ENCODE results near the gene MYZAP.

The MYZAP gene

DNA sequence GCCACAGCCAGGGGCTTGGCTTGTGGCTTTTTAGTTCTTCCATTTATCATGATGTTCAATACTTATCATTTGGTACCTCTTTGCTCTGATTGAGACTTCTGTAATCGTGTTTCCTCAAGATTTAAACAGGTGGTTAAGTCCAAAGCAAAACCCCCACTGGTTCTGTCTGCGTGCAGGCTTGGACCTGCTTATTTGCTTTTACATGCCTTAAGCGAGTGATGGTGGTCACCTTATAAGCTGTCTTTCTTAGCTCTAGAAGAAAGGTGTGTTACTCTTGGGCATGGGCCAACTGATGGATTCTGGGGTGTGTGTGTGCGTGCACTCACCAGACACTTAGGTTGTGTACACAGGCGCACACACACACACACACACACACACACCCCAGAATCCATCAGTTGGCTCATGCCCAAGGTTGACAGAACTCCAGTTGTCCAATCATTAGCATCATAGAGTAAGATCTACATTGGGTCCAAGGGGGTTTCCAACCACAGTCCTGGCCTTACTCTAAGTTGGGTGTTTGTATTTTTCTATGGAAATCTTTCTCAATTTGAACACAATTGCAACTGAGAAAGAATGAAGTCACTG is 1.2 kb downstream of the MYZAP start:
- no peak for DNase-seq
- no peak overlapping the region for H3K27ac Mint-ChIP-seq
- H3K4me1 Mint-ChIP-seq, result peaks cover 16% of the 10 kb centered on the region
- peaks cover 28% of the 10 kb centered on the region for H3K27me3 Mint-ChIP-seq
- peak overlapping the region; percentile 21 for H3K4me3 Mint-ChIP-seq
- H3K9me3 Mint-ChIP-seq, result no peaks in the 10 kb centered on the region
- no peak for ATAC-seq
- no peaks in the 10 kb centered on the region for H3K36me3 Mint-ChIP-seq (ENCODE audit: low read depth)

DNA sequence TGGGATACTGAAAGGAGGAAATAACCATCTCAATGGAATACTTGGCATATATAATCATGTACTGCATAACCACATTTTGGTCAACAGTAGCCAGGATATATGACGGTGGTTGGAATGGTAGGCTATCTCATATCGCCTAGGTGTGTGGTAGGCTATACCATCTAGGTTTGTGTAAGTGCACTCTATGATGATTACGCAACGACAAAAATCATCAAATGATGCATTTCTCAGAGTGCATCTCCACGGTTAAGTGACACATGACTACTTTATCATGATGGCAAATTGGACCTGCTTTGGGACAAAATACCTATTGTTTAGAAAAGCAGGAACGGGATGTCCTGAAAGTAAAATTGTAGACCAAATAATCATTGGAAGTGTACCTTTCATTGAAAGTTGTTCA is 2.8 kb downstream of the MYZAP start:
- Mint-ChIP-seq H3K36me3 (ENCODE audit: low read depth) (no peaks in the 10 kb centered on the region), H3K27me3 (peaks cover 26% of the 10 kb centered on the region), H3K9me3 (no peaks in the 10 kb centered on the region), H3K4me3 (no peak overlapping the region), H3K4me1 (peaks cover 11% of the 10 kb centered on the region), H3K27ac (no peak overlapping the region)
- DNase-seq (no peak), ATAC-seq (no peak)

DNA sequence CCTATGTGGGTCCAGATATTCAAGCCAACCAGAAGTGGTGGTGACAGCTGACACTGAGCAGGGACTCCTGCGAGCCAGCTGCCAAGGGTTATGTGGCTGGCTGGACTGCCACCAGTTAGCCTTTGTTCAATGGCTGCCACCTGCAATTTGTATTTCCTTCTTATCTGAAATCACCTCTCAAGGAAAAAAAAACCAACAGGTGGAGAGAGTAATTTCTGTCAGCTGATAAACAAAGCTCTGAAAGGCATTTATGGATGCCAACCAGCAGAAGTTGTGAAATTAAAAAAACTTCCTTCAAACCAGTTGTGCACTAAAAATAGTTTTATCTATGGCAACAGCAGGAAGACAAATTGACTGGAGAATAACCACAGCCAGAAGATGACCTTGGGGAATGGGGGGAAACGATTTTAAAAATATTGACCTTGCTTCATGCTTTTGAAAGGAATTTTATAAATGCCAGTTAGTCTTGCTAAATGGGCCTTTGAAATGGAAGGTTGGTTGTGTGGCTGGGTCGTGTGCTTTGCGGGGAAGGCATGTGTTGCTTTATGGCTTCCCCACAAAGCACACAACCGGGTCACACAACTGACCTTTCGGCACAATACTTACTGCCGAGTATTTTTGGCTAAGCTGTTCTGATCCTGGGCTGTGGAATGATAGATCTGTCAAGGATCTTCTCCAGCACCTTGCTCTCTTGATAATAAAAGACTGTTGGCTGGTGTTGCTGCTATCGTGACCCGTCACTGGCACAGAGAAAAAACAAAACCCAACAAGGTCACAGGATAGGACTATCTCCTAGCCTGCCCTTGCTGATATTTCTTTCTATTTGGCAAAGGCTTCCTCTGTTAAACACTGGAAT is 3.5 kb downstream of the MYZAP start:
- ATAC-seq, result no peak
- no peak overlapping the region for H3K27ac Mint-ChIP-seq
- DNase-seq, result no peak
- no peaks in the 10 kb centered on the region for H3K36me3 Mint-ChIP-seq (ENCODE audit: low read depth)
- H3K4me3 Mint-ChIP-seq, result no peak overlapping the region
- peaks cover 20% of the 10 kb centered on the region for H3K27me3 Mint-ChIP-seq
- peaks cover 10% of the 10 kb centered on the region for H3K4me1 Mint-ChIP-seq
- H3K9me3 Mint-ChIP-seq, result no peaks in the 10 kb centered on the region

DNA sequence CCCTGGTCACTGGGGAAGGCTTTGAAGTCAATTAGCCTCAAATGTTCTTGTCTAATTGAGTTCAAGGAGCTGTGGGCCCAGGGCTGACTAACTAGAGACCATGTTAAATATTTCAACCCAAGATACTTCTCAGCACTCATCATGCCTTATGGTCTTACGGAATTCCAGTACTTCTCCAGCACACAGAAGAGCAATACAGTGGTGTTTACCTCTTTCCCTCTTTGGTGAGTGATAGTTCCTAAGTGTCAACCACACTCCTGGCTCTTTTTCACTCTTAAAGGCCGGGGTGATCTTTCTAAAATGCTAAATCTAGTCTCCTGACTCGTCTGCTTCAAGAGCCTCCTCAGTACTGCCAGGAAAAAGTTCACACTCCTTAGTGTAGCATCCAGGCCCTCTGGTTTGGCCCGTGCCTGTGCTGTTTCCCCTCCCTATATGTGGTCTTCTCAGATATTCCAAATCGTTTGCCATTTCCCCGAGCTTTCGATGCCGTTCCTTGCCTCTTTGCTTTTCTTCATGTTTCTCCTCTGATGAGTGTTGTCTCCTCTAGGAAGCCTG is 4.7 kb downstream of the MYZAP start:
- no peaks in the 10 kb centered on the region for H3K36me3 Mint-ChIP-seq (ENCODE audit: low read depth)
- no peaks in the 10 kb centered on the region for H3K9me3 Mint-ChIP-seq
- no peak overlapping the region for H3K4me3 Mint-ChIP-seq
- ATAC-seq (no peak), DNase-seq (no peak)
- H3K27me3 Mint-ChIP-seq, result peaks cover 10% of the 10 kb centered on the region
- H3K27ac Mint-ChIP-seq, result no peak overlapping the region
- peaks cover 6% of the 10 kb centered on the region for H3K4me1 Mint-ChIP-seq

DNA sequence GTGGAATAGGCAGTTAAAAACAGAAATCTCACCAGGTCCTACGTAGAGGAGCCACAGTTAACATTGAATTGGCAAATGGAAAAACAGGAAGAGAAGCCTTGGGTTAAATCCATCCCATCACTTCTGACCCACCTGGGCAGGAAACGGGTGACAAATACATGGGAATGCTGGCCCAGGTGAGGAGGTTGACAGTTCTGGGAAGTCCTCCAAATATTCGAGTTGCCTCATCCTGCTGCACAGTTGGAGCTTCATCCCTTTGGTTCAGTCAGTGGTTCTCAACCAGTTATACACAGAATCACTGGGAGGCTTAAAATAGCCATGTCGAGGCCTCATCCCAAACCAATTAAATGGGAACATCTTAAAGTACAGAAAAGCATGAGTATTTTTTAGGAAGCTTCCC is 5.3 kb downstream of the MYZAP start:
- Mint-ChIP-seq H3K4me3 (no peak overlapping the region), H3K36me3 (ENCODE audit: low read depth) (no peaks in the 10 kb centered on the region), H3K27me3 (peaks cover 11% of the 10 kb centered on the region), H3K27ac (no peak overlapping the region), H3K4me1 (peaks cover 5% of the 10 kb centered on the region), H3K9me3 (no peaks in the 10 kb centered on the region)
- no peak for ATAC-seq
- DNase-seq, result no peak

DNA sequence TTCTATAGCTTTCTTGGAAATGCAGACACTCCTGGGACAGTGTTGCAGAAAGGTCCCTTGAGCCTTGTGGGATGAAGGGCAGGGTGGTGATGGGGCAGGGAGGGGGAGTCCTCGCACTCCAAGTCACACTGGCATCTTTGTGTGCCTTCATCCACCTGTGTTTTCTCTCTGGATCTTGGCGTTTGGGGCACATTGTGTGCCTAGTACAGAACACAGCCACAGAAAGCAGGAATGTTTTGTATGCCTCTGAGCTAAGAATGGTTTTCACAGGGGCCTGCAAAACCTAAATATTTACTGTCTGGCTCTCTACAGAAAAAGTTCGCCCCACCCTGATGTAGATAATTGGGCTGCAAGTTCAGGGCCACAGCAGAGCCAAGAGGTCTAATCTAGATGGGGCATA is 5.7 kb downstream of the MYZAP start:
- H3K27me3 Mint-ChIP-seq, result peaks cover 9% of the 10 kb centered on the region

DNA sequence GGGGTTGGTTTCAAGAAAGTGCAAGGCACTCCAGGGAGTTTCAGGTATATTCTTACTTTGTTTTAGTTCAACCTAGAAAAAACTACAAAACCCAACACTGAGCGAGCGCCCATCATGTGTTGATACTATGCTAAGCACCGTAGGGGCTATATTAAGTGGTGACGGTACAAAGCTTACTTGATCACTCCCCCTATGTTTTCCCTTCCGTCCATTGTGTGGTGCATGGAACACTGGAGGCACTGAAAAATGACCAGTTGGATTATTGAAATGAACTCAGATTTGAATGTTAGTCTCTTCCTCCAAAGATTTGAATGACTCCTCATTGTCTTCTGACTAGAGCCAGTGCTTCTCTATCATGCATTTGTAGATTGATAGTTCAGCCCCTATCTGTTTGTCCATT is 6.6 kb downstream of the MYZAP start:
- no peaks in the 10 kb centered on the region for H3K9me3 Mint-ChIP-seq
- H3K27me3 Mint-ChIP-seq, result peaks cover 4% of the 10 kb centered on the region
- no peak overlapping the region for H3K4me3 Mint-ChIP-seq
- H3K36me3 Mint-ChIP-seq (ENCODE audit: low read depth), result no peaks in the 10 kb centered on the region
- H3K27ac Mint-ChIP-seq, result no peak overlapping the region
- H3K4me1 Mint-ChIP-seq, result no peaks in the 10 kb centered on the region
- ATAC-seq (no peak), DNase-seq (no peak)

More for the DNA sequence above, 5.7 kb downstream of the MYZAP start:
- peaks cover 2% of the 10 kb centered on the region for H3K4me1 Mint-ChIP-seq
- no peaks in the 10 kb centered on the region for H3K36me3 Mint-ChIP-seq (ENCODE audit: low read depth)
- H3K27ac Mint-ChIP-seq, result no peak overlapping the region
- DNase-seq, result no peak
- ATAC-seq, result no peak
- H3K4me3 Mint-ChIP-seq, result no peak overlapping the region
- H3K9me3 Mint-ChIP-seq, result no peaks in the 10 kb centered on the region

DNA sequence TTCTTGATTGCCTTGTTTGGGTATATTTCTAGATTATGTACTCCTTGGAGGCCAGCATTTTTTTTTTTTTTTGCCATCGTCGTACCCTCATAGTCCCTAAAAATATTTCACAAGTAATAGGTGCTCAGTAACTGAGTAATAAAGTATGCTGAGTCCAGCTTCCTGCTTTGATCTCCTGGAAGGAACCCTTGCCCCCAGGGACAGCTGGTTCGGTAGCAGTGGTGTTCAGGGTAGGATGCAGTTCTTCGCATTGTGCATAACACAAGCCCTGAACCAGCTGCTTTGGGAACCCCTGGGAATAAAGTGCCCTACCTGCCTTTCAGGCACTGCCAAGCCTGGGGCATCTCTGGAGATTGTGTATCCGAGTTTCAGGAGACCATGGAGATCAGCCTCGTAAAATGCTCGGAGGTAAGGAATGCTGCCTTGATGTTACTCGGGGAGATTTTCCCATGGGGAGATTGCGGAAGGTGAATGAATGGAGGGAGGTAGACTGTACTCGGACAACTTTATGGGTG is 7.6 kb downstream of the MYZAP start:
- no peak for ATAC-seq
- no peaks in the 10 kb centered on the region for H3K9me3 Mint-ChIP-seq

DNA sequence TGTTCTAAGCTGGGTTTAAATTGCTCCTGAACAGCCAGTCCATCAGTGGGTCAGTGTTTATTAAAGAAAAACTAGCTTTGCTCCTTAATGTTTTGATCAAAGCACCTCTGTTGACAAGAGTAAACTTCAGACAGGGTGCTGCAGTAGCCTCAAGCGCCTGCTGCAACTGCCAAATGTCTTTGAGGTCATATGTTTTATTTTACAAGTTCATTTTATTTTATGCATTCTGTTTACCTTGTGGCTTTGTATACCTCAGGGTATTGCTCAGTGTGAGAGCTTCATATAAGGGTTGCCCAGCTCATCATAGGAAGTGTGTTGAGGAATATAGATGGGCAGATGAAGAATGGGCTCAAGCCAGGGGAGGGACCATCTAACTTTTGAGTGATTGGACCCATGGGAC is 8.5 kb downstream of the MYZAP start:
- no peak for DNase-seq
- Mint-ChIP-seq H3K9me3 (no peaks in the 10 kb centered on the region), H3K36me3 (ENCODE audit: low read depth) (no peaks in the 10 kb centered on the region), H3K27ac (no peak overlapping the region), H3K4me1 (no peaks in the 10 kb centered on the region), H3K27me3 (peaks cover 8% of the 10 kb centered on the region), H3K4me3 (no peak overlapping the region)
- ATAC-seq, result no peak

More for the DNA sequence above, 7.6 kb downstream of the MYZAP start:
- Mint-ChIP-seq H3K27me3 (peaks cover 4% of the 10 kb centered on the region), H3K4me1 (no peaks in the 10 kb centered on the region), H3K27ac (no peak overlapping the region), H3K36me3 (ENCODE audit: low read depth) (no peaks in the 10 kb centered on the region), H3K4me3 (no peak overlapping the region)
- DNase-seq, result no peak

DNA sequence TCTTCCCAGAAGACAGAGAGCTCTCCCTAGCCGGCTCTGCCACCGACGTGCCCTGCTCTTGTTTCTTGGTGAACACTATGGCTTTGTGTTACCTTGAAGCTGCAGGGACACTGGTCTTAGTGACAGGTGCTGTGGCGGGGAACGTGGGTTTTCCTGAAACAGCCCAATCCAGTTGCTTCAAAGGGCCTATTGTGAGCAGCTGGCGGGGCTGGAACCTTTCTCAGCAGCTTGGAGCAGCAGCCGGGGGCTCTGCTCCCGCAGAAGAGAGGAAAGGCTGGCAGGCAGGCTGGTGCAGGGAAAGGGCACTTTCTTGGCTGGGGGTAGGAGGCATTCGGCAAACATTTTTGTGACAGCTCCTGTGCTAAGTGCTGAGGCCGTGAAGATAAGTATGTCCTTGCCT is 12.8 kb downstream of the MYZAP start:
- no peak overlapping the region for H3K4me3 Mint-ChIP-seq
- H3K36me3 Mint-ChIP-seq (ENCODE audit: low read depth), result no peaks in the 10 kb centered on the region
- ATAC-seq, result no peak
- no peak for DNase-seq
- no peak overlapping the region for H3K27ac Mint-ChIP-seq
- no peaks in the 10 kb centered on the region for H3K4me1 Mint-ChIP-seq
- H3K27me3 Mint-ChIP-seq, result peaks cover 7% of the 10 kb centered on the region
- no peaks in the 10 kb centered on the region for H3K9me3 Mint-ChIP-seq

DNA sequence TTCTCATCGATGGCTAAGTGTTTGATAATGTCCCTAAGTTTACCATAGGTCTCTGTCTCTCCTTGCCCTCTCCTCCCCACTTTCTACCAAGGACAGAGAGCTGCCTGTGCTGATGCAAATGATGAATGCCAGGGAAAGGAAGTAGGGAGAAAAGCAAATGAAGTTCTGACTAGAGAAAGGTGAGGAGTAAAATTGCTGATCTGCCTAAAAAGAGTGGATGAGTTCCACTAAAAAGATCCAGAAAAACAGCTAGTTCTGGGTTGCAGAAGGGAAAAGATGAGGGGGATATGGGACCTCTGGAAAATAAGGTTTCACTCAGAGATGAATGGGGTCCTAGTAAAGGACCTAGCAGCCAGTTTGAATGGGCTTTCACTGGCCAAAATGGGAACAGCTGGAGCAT is 13.8 kb downstream of the MYZAP start:
- no peak for DNase-seq
- no peaks in the 10 kb centered on the region for H3K36me3 Mint-ChIP-seq (ENCODE audit: low read depth)
- H3K9me3 Mint-ChIP-seq, result no peaks in the 10 kb centered on the region
- H3K27me3 Mint-ChIP-seq, result peaks cover 6% of the 10 kb centered on the region
- H3K27ac Mint-ChIP-seq, result no peak overlapping the region
- H3K4me3 Mint-ChIP-seq, result no peak overlapping the region
- ATAC-seq, result no peak
- H3K4me1 Mint-ChIP-seq, result no peaks in the 10 kb centered on the region

DNA sequence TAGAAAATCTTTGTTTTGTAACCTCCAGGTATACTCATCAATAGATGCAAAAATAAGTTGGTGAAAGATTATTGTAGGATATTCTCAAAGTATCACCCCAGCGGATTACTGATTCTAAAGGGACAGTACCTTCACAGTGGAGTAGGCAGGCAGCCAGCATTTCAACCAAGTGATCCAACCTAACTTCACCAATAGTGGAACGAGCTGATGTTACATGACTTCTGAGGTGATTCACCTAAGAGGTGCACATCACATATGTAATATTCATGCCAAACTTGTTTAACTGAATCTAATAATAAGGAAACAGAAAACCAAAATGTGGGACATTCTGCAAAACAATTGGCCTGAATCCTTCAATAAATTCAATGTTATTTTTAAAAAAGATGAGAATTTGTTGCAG is 14.3 kb downstream of the MYZAP start:
- H3K27me3 Mint-ChIP-seq, result peaks cover 6% of the 10 kb centered on the region
- H3K36me3 Mint-ChIP-seq (ENCODE audit: low read depth), result no peaks in the 10 kb centered on the region
- no peak overlapping the region for H3K27ac Mint-ChIP-seq
- no peaks in the 10 kb centered on the region for H3K9me3 Mint-ChIP-seq
- DNase-seq (no peak), ATAC-seq (no peak)
- H3K4me1 Mint-ChIP-seq, result no peaks in the 10 kb centered on the region
- H3K4me3 Mint-ChIP-seq, result no peak overlapping the region

DNA sequence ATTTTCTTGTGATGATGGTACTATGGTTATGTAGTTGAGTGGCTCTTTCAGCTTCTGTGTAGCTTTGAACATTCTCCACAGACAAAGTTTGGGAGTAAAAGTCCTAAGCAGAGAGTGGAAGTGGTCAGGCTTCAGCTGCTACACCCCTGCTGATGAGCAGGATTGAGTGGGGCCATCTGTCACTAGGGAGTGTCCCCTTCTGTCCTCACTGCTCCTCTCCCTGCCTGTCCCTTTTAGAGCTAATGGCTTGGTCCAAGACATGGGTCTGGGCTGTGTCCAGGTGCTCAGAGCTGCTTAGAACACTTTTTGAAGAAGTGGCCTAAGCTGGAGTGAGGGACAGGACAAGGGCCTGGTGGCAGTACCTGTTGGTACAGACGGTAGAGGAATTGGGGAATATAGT is 15.1 kb downstream of the MYZAP start:
- no peak for ATAC-seq
- H3K27me3 Mint-ChIP-seq, result peaks cover 4% of the 10 kb centered on the region
- H3K36me3 Mint-ChIP-seq (ENCODE audit: low read depth), result no peaks in the 10 kb centered on the region
- DNase-seq, result no peak
- H3K27ac Mint-ChIP-seq, result no peak overlapping the region
- no peaks in the 10 kb centered on the region for H3K9me3 Mint-ChIP-seq
- H3K4me3 Mint-ChIP-seq, result no peak overlapping the region
- no peaks in the 10 kb centered on the region for H3K4me1 Mint-ChIP-seq

DNA sequence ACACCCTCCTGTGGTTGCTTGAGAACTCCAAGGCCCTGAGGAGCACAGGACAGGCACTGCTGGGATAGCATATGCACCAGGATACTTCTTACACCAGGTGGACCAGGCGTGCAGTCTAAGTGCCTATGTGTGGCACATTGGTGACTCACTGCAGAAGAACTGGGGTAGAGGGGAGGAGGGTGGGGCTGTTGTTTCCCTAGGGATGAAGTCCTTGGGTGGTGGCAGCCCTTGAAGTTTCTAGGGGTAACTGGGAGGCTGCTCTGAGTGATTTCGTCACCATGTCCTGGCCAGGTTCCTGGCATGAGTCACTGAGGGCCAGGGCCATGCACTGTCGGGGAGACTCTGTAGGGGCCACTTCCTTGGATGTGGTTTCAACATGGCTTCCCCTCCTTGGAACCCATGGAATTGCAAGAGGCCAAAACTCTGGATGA is 15.9 kb downstream of the MYZAP start:
- Mint-ChIP-seq H3K27ac (no peak overlapping the region), H3K27me3 (peaks cover 4% of the 10 kb centered on the region), H3K9me3 (no peaks in the 10 kb centered on the region), H3K4me3 (no peak overlapping the region), H3K4me1 (no peaks in the 10 kb centered on the region), H3K36me3 (ENCODE audit: low read depth) (no peaks in the 10 kb centered on the region)
- ATAC-seq (no peak), DNase-seq (no peak)

All from activated naive CD8-positive, alpha-beta T cell treated with anti-CD3 and anti-CD28 coated beads, Interleukin-2, amount 50 U/mL, for 24 hours (primary cell).